HepG2 (cell line): ENCODE measurements around the gene ODC1. TPM values are rescaled to one million over a fixed set of nuclear protein-coding genes. Genes with fewer than 3 reads are reported as not detected.
A peak's percentile ranks its signal among the peaks of the same experiment; 100 is the strongest.

Source experiments
- FOXK1 ChIP-seq: sonication (generic); formaldehyde crosslinking; IDR thresholded peaks from 2 replicates; pipeline ENCODE4 v1.4.0; 2020; ENCODE audit warnings: low read depth, missing genetic modification reagents, borderline replicate concordance
- HDAC1 ChIP-seq: sonication (generic); formaldehyde crosslinking; IDR thresholded peaks from 2 replicates; pipeline ENCODE4 v1.5.1; 2020; ENCODE audit warnings: mild to moderate bottlenecking, missing genetic modification reagents
- KAT8 ChIP-seq: IDR thresholded peaks from 2 replicates; pipeline ENCODE4 v1.6.1; 2016; ENCODE audit warnings: missing genetic modification reagents, missing compliant biosample characterization
- KLF6 ChIP-seq: IDR thresholded peaks from 2 replicates; pipeline ENCODE4 v1.8.0; 2016; ENCODE audit warnings: missing biosample characterization, missing genetic modification reagents
- NR2F1 ChIP-seq, 2 experiments: fragments of 450-650 bp in 1 of 2; formaldehyde crosslinking in 1 of 2; IDR thresholded peaks; 2 replicates each; pipeline versions ENCODE4 v1.5.0 to v1.6.1; 2016 to 2020; ENCODE audit warnings: mild to moderate bottlenecking in 1 of 2, missing compliant biosample characterization in 1 of 2, missing genetic modification reagents in 1 of 2, moderate library complexity in 1 of 2
- ZBTB38 ChIP-seq: sonication (generic); formaldehyde crosslinking; IDR thresholded peaks from 2 replicates; pipeline ENCODE4 v1.5.1; 2020; ENCODE audit warnings: mild to moderate bottlenecking, missing genetic modification reagents
- ZC3H4 ChIP-seq: sonication (generic); formaldehyde crosslinking; IDR thresholded peaks from 2 replicates; pipeline ENCODE4 v1.4.0; 2020; ENCODE audit warnings: missing genetic modification reagents, borderline replicate concordance
- ZFP36L1 ChIP-seq: sonication (generic); formaldehyde crosslinking; IDR thresholded peaks from 2 replicates; pipeline ENCODE4 v1.8.0; 2022; ENCODE audit warnings: mild to moderate bottlenecking, missing genetic modification reagents, moderate library complexity
- ZSCAN21 ChIP-seq: sonication (generic); formaldehyde crosslinking; IDR thresholded peaks from 2 replicates; pipeline ENCODE4 v1.8.0; 2022; ENCODE audit warnings: mild to moderate bottlenecking, missing genetic modification reagents, moderate library complexity, borderline replicate concordance
- polyA plus RNA-seq, 8 experiments: library from polyadenylated mRNA; depleted of rRNA in 3 of 8; stranded (reverse) in 7 of 8; unstranded in 1 of 8; fragments of >200 nt; fragmentation: Illumina TruSeq in 4 of 8; extraction: Trizol in 4 of 8; gene quantifications; 2 replicates each; pipeline versions ENCODE4 v1.2.1 to v1.2.3, GENCODE V29; 2011 to 2016; ENCODE audit warnings: low read depth in 4 of 8, missing spikeins in 1 of 8, mixed read lengths in 1 of 8; ENCODE audit not compliant: insufficient read depth in 1 of 8
- total RNA-seq, 5 experiments: library from RNA; depleted of rRNA; stranded (reverse); fragments of >200 nt; fragmentation: Illumina TruSeq; extraction: Trizol; gene quantifications; 2 replicates each; pipeline ENCODE4 v1.2.3, GENCODE V29; 2016; ENCODE audit warnings: low read depth in 1 of 5
- TF ChIP-seq, protein P1 (sequence below), 2 experiments: fragments of 450-650 bp in 1 of 2; sonication (generic) in 1 of 2; formaldehyde crosslinking in 1 of 2; IDR thresholded peaks; 2 replicates each; pipeline versions ENCODE4 v1.6.1 to v1.8.0; 2016 to 2022; ENCODE audit warnings: antibody characterized with exemption in 1 of 2, mild to moderate bottlenecking in 1 of 2, missing genetic modification reagents in 1 of 2
- TF ChIP-seq, protein P2 (sequence below): IDR thresholded peaks from 2 replicates; pipeline ENCODE4 v1.6.1; 2018; ENCODE audit warnings: missing genetic modification reagents, mild to moderate bottlenecking, missing compliant biosample characterization
- TF ChIP-seq, protein P3 (sequence below): sonication (generic); formaldehyde crosslinking; IDR thresholded peaks from 2 replicates; pipeline ENCODE4 v1.5.1; 2020; ENCODE audit warnings: mild to moderate bottlenecking, missing genetic modification reagents, moderate library complexity

ODC1 gene
- total and polyA plus RNA-seq, 2 of the 13 experiments (the other 11 are each of a cell fraction or from before 2014, with no cell fraction given), result 142 to 371 TPM

DNA sequence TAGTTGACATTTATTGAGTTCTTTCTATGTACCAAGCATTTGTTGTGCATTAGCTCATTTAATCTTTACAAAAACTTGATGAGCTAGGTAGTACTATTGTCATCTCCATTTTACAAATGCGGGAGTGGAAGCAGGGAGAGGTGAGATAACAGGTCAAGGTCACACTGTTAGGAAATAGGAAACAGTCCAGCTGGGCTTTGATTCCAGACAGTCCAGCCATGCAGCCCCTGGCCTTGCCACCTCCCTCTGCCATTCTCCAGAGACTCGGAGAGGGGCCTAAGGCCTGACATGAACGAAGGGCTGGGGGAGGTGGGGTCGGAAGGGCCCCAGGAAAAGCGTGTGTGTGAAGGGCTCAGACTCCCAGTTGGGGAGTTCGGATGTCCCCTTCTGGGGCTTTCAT lies 55.6 kb downstream of the ODC1 start (continued):
- TF ChIP-seq, protein P1, sequence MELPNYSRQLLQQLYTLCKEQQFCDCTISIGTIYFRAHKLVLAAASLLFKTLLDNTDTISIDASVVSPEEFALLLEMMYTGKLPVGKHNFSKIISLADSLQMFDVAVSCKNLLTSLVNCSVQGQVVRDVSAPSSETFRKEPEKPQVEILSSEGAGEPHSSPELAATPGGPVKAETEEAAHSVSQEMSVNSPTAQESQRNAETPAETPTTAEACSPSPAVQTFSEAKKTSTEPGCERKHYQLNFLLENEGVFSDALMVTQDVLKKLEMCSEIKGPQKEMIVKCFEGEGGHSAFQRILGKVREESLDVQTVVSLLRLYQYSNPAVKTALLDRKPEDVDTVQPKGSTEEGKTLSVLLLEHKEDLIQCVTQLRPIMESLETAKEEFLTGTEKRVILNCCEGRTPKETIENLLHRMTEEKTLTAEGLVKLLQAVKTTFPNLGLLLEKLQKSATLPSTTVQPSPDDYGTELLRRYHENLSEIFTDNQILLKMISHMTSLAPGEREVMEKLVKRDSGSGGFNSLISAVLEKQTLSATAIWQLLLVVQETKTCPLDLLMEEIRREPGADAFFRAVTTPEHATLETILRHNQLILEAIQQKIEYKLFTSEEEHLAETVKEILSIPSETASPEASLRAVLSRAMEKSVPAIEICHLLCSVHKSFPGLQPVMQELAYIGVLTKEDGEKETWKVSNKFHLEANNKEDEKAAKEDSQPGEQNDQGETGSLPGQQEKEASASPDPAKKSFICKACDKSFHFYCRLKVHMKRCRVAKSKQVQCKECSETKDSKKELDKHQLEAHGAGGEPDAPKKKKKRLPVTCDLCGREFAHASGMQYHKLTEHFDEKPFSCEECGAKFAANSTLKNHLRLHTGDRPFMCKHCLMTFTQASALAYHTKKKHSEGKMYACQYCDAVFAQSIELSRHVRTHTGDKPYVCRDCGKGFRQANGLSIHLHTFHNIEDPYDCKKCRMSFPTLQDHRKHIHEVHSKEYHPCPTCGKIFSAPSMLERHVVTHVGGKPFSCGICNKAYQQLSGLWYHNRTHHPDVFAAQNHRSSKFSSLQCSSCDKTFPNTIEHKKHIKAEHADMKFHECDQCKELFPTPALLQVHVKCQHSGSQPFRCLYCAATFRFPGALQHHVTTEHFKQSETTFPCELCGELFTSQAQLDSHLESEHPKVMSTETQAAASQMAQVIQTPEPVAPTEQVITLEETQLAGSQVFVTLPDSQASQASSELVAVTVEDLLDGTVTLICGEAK (IDR thresholded peaks at IDR 0.05), result no peak
- TF ChIP-seq, protein P1 (CRISPR knock-in tag; IDR thresholded peaks at IDR 0.05), result peak; percentile 26; the same call in 1 of the 2 replicates
- TF ChIP-seq, protein P2, sequence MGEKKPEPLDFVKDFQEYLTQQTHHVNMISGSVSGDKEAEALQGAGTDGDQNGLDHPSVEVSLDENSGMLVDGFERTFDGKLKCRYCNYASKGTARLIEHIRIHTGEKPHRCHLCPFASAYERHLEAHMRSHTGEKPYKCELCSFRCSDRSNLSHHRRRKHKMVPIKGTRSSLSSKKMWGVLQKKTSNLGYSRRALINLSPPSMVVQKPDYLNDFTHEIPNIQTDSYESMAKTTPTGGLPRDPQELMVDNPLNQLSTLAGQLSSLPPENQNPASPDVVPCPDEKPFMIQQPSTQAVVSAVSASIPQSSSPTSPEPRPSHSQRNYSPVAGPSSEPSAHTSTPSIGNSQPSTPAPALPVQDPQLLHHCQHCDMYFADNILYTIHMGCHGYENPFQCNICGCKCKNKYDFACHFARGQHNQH (CRISPR knock-in tag), result peak; percentile 52; the same call in 1 of the 2 replicates
- TF ChIP-seq ZBTB38 (CRISPR knock-in tag) (no peak), KAT8 (CRISPR knock-in tag) (peak; percentile 38; the same call in 1 of the 2 replicates), ZC3H4 (CRISPR knock-in tag) (no peak), ZSCAN21 (CRISPR knock-in tag) (0 out of 2 replicates have a peak, but pooled peaks have one; percentile 26), HDAC1 (CRISPR knock-in tag) (no peak), NR2F1 (CRISPR knock-in tag; IDR thresholded peaks at IDR 0.05) (peak; percentile 95 to 96), FOXK1 (CRISPR knock-in tag) (peak; percentile 57; the same call in 1 of the 2 replicates), ZFP36L1 (CRISPR knock-in tag) (peak; percentile 84; the same call in 1 of the 2 replicates), KLF6 (CRISPR knock-in tag) (peak; percentile 65; the same call in 1 of the 2 replicates)
- TF ChIP-seq, protein P3, sequence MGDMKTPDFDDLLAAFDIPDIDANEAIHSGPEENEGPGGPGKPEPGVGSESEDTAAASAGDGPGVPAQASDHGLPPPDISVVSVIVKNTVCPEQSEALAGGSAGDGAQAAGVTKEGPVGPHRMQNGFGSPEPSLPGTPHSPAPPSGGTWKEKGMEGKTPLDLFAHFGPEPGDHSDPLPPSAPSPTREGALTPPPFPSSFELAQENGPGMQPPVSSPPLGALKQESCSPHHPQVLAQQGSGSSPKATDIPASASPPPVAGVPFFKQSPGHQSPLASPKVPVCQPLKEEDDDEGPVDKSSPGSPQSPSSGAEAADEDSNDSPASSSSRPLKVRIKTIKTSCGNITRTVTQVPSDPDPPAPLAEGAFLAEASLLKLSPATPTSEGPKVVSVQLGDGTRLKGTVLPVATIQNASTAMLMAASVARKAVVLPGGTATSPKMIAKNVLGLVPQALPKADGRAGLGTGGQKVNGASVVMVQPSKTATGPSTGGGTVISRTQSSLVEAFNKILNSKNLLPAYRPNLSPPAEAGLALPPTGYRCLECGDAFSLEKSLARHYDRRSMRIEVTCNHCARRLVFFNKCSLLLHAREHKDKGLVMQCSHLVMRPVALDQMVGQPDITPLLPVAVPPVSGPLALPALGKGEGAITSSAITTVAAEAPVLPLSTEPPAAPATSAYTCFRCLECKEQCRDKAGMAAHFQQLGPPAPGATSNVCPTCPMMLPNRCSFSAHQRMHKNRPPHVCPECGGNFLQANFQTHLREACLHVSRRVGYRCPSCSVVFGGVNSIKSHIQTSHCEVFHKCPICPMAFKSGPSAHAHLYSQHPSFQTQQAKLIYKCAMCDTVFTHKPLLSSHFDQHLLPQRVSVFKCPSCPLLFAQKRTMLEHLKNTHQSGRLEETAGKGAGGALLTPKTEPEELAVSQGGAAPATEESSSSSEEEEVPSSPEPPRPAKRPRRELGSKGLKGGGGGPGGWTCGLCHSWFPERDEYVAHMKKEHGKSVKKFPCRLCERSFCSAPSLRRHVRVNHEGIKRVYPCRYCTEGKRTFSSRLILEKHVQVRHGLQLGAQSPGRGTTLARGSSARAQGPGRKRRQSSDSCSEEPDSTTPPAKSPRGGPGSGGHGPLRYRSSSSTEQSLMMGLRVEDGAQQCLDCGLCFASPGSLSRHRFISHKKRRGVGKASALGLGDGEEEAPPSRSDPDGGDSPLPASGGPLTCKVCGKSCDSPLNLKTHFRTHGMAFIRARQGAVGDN, result peak; percentile 65
